HT-29 (cell line): ENCODE results near the gene GJB2. TPM values are rescaled to one million over a fixed set of nuclear protein-coding genes. Genes with fewer than 3 reads are reported as not detected.

Source experiments
- DNase-seq: peaks from one replicate; pipeline ENCODE4 v3.0.0-alpha.2; 2015; ENCODE audit warnings: low spot score
- total RNA-seq: library from RNA; depleted of rRNA; stranded (reverse); fragments of >200 nt; shearing (Covaris generic); gene quantifications from 2 replicates; pipeline ENCODE4 v1.2.3, GENCODE V29; 2014

Gene GJB2
- total RNA-seq, 1 experiment from 2014 or later = 50.1 TPM

DNA sequence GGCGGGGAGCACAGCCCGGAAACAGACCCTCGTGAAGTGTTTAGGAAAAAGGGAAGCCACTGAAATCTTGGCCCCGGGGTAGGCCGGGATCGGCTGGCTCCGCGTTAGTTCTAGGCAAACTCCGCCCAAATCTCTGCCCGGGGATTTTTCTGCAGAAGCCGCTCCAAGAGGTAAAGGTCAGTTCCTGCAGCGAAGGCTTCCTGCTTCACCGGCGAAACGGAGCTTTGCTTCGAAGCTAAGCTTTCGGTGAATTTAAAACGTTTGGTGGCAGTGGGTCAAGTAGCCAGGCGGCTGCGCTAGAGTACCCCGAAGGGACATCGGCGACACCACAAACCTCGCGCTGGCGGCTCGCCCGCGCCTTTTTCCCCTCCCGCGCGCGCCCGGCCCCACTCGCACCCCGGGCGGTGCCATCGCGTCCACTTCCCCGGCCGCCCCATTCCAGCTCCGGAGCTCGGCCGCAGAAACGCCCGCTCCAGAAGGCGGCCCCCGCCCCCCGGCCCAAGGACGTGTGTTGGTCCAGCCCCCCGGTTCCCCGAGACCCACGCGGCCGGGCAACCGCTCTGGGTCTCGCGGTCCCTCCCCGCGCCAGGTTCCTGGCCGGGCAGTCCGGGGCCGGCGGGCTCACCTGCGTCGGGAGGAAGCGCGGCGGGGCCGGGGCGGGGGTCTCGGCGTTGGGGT is 441 bp downstream of the GJB2 start:
- peak; percentile 85 for DNase-seq

DNA sequence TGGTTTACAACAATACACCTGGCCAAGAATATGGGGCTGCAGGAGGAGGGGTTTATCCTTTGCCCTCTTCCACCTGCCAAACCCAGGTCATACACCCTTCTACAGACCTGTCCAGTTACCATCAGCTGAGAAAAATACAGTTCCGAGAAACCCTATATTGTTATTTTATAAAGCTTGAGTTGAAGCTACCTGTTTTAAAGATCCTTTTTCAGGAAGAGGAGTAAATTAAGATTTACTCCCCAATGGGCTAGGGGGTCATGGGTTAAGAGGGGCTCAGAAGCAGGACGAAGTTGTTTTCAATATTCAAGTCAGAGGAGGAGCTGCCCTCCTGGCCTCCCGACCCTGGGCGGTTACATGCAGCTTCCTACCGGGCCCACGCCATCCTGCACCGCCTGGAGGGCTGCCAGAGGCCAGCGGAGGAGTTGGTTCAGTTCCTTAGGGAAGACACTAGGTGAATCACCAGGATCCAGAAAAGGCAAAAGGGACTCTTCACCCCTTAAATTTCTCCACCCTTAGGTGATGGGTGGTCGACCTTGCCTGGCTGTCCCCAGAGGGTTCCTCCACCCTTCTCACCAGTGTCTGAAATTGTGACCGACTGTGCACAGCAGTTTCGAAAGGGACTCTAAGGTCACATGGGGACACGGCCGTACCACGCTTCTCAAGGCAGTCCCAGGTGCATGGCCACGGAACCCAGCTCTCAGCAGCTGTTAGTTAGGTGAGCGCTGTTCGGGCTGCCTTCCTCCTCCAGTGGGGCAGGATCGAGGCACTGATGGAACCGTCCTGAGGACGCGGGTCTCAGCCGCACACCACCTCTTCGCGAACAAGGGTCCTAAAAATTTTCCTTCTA is 1.2 kb downstream of the GJB2 start:
- peak; percentile 92 for DNase-seq

DNA sequence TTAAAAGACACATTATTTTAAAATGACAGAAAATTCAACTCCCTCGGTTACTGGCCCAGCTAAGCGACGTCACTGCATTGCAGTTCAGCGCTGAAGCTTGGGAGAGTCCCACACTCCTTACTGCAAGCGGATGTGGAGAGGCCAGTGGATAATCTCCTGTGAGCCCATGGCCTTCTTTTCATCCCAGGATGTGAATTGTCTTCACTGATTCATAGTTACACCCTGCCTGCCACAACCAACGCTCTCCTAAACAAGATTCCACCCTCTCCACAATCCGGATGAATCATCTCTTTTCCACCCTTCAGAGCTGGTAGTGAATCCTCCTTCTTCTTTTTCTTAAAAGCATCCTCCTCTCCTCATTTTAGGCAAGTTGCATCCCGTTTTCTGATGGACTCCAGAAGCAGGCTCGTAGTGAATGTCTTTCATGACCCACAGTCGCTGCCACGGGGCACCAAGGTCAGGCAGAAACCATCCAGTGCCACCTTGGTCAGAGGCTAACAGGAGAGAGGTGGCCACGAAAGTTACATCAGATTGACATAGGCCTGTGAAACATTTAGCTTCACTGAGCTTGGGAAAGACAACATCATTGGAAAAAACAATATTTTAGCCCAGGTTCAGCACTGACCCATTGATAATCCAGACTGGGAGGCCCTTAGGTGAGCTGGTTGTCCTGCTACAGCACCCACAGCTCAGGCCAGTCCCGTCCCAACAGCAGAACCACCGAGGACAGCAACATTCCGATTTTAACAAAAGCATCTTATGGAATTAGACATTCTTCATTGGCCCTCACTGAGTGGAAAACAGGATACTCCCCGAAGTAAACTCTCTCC is 2.0 kb downstream of the GJB2 start:
- DNase-seq = peak; percentile 28

GRCh38 chr13:20190076-20190475 is 2.7 kb downstream of the GJB2 start:
- DNase-seq = no peak

DNA sequence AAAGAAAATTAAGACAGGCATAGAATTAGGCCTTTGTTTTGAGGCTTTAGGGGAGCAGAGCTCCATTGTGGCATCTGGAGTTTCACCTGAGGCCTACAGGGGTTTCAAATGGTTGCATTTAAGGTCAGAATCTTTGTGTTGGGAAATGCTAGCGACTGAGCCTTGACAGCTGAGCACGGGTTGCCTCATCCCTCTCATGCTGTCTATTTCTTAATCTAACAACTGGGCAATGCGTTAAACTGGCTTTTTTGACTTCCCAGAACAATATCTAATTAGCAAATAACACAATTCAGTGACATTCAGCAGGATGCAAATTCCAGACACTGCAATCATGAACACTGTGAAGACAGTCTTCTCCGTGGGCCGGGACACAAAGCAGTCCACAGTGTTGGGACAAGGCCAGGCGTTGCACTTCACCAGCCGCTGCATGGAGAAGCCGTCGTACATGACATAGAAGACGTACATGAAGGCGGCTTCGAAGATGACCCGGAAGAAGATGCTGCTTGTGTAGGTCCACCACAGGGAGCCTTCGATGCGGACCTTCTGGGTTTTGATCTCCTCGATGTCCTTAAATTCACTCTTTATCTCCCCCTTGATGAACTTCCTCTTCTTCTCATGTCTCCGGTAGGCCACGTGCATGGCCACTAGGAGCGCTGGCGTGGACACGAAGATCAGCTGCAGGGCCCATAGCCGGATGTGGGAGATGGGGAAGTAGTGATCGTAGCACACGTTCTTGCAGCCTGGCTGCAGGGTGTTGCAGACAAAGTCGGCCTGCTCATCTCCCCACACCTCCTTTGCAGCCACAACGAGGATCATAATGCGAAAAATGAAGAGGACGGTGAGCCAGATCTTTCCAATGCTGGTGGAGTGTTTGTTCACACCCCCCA is 3.8 kb downstream of the GJB2 start:
- DNase-seq = no peak

- no peak for DNase-seq
These were observed 6.0 kb downstream of the GJB2 start for GRCh38 chr13:20186771-20187170.

DNA sequence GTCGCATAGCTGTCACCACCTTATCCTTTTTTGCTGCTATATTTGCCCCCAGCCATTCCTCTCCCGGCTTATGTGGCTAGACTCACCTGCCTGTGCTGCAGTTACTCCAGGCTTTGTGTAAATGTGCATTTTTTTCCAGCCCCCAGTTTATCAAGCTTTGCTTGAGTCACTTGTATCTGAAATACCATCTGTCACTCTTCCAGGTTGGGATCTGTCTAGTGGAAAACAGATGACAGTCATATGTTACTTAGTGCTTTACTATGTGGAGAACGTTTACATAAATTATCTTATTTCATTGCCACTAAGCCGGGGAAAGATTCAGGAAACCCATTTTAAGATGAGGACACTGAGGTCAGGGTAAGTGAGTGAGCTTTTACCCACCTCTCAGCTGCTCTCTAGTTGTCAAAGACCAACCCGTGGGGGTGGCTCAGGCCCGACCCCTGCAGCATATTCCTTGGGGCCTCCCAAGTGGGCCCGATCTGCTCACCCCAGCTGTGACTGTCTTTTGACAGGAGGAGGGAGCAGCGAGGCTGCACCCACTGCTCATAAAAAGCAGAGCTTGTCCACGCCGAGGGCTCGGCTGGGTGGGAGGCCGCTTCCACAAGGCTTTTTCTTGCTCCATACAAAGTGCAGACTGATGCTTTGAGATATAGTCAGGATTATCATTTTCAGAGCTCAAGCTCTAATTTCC is 7.2 kb downstream of the GJB2 start:
- no peak for DNase-seq

DNA sequence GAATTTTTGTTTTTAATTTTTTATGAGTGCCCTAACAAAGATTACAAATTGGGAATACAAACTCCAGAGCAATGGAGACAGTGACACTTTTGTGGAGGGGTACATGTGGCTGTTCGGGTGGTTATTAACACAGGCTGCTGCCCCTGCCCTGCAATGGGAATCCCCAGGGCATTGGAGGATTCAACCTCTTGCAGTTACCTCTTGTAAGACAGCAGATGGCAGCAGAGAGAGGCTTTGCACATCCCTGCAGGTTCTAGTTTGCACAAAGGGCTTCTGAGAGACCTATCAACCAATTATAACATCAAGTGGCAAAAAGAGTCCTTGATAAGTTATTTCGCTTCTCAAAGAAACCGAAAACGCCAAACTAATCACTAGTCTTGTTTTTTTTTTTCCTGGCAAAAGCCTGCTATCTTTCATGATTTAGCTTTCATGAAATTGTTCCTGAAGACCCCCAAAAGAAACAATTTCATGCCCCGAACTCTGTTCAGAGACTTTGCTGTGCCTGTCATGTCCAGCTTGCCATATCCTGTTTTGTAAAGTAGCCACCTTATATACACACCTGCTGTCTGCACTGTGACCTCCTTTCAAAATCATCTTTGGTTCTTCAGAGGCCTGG is 10.4 kb downstream of the GJB2 start:
- peak; percentile 89 for DNase-seq

- DNase-seq = no peak
These were observed 11.6 kb downstream of the GJB2 start for GRCh38 chr13:20181188-20181587.

- DNase-seq = no peak
These were observed 14.6 kb downstream of the GJB2 start for GRCh38 chr13:20178156-20178555.

DNA sequence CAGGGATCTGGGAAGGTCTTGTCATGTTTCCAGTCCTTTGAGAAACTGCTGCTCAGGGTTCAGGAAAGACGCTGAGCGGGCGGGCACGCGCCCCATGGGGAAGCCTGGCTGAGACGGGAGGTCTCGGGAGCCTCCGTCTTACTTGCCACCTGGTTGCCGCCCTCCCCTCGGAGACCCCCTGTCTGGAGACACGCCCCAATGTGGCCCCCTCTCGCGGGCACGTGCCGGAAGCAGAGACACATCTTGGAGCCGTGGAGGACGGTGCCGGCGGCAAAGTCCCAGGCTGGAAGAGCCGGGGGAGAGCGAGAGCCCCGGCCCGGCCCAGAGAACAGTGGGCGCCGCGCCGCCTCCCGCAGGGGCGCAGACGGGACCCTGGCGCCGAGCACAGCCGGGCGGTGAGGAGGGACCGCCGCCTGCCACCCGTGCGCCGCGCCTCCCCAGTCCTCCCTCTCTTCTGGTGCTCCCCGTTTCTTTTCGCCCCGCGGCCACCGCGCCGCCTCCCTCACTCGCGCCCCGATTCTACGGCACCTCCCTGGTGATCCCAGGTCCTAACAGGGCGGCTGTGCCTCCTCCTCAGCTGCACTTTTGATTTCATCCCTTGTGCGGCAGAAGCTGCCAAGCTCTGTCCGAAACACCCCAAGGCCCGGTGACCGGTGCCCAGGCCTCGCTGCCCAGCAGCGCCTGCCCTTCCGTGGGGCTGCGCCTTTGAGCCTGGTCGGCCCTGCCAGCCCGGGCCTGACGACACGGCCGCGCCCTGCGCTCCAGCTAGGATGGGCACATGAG is 15.5 kb downstream of the GJB2 start:
- no peak for DNase-seq

DNA sequence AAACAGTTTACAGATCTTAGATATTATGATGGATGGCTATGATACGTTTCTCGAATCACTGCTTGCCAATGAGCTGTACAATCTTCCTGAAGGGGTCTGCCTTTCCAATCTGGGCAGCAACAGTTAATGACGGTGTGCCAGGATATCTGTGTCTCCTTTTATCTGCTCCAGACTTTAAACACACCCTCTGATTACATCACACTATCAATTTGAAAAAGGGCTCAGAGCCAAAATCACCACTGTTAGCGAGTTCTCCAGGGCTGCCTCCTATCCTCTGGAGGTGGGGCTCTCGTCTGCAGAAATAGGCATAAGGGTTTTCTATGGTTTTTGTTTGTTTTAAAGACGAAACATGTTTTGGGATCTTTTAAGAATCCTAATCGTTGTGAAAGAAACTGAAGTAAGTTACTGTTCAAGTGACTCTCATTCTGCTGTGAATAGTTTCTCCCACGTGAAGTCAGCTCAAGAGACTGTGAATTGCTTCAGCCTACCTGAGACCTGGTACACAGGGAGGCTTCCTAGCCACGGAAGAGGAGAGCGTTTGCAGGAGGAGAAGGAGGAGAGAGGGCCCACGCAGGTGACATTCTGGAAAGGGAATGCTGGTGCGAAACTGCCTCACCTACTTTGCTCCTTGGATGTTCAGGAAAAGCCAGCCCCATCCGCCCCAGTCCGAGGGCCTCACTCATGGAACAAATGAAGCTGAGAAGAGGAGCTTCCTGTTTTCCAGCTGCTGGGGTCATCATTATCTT is 16.7 kb downstream of the GJB2 start:
- DNase-seq = no peak

DNA sequence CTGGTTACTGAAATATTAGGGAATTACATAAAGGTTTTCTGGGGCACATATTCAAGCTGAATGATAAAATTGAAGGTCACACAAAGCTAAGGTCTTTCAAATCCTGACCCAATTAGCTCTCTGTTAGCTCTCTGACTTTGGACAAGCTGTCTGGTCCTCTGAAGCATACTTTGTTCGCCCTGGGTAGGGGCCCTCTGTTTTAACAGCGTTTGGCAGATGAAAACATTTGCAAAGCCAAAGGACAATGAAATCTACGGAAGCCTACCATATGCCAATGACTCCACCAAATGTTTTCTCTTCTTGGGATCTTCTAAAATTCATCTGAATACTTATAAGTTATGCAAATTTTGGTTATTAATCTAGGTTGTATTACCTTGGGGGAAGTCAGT is 17.3 kb downstream of the GJB2 start:
- no peak for DNase-seq

- DNase-seq = peak; percentile 96
These were observed 17.9 kb downstream of the GJB2 start for GRCh38 chr13:20174656-20175405.

DNA sequence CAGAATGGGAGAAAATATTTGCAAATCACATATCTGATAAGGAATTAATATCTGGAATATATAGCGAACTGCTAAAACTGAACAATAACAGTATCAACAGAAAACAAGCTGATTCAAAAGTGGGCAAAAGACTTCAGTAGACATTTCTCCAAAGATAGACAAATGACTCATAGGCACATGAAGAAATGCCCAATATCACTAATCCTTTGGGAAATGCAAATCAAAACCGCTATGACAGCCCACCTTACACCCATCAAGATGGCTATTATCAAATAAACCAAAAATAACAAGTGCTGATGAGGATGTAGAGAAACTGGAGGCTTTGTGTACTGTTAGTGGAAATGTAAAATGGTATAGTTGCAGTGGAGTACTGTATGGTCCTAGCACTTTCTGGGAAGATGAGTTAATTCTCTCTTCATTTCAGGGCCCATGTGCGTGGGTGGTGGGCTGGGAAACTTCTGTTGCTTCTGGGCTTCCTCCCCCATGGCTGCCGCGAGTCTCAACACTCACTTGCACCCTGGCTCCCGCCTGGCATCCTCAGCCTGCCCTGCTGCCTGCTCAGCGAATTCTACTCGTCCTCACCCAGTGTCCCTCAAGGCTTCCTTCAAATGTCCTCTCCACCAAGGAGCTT is 19.5 kb downstream of the GJB2 start:
- DNase-seq = no peak

DNA sequence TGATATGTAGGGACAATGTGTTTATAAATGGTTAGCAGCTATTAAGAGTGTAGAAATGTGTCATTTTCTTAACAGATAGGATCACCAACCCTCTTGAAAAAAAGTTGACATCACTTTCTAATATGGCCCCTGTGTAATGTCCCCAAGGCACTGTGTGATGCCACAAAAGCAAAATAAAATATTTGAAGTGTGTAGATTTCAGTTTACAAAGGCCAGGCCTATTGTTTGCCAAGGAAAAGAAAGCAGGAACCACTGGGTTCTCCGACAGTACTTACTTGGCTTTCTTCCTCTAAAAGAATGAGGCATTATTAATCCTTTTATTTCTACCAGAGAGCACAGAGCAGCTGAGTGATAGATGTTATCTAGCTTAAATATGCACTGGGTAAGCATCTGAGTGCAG is 21.4 kb downstream of the GJB2 start:
- no peak for DNase-seq

DNA sequence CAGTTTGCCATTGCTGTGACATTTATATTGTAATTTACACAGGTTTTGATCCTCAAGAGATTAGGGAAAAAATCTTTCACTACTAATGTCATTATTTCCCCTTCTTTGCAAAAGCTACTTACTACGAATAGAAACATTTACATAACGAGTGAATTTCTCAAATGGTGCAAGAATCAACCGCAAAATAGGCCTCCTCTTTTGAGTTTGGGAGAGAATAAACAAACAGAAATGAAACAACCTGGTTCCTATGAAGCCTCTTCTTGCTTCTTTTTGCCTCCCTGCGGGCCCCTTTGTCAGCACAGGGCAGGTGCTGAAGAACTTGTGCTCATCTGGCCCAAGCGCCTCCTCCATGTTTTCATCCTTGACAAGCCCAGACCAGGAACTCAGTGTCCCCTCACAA is 21.8 kb downstream of the GJB2 start:
- no peak for DNase-seq
